H1 (cell line): Measurements from ENCODE around the gene NDUFS8. TPM values are rescaled to one million over a fixed set of nuclear protein-coding genes. Genes with fewer than 3 reads are reported as not detected.

ENCODE experiments used
- ATF3 ChIP-seq: IDR thresholded peaks from 2 replicates; pipeline ENCODE4 v1.6.1; 2011; ENCODE audit warnings: low read depth, mild to moderate bottlenecking, low read length; ENCODE audit not compliant: insufficient read depth
- CEBPB ChIP-seq: IDR thresholded peaks from 2 replicates; pipeline ENCODE4 v1.6.1; 2012; ENCODE audit warnings: low read depth, low read length
- EZH2 ChIP-seq: fragments of 200-600 bp; sonication (generic); IDR thresholded peaks from 2 replicates; pipeline ENCODE4 v1.7.1; 2012; ENCODE audit warnings: low read depth, mild to moderate bottlenecking, moderate library complexity, low read length, inconsistent platforms; ENCODE audit not compliant: severe bottlenecking
- JUN ChIP-seq: IDR thresholded peaks from 2 replicates; pipeline ENCODE4 v1.6.1; 2011; ENCODE audit warnings: low read depth, mild to moderate bottlenecking, improper control_type of control experiment, low read length
- TEAD4 ChIP-seq: IDR thresholded peaks from 2 replicates; pipeline ENCODE4 v1.6.1; 2012; ENCODE audit warnings: low read depth, low read length, inconsistent platforms, mixed read lengths
- polyA plus RNA-seq, 7 experiments: library from polyadenylated mRNA; depleted of rRNA in 3 of 7; stranded (reverse) in 5 of 7; unstranded in 2 of 7; fragments of >200 nt in 5 of 7; fragments of 200-250 nt in 2 of 7; gene quantifications; 1 replicate in 5 of 7; 2 replicates in 1 of 7; 4 replicates in 1 of 7; pipeline versions ENCODE4 v1.2.1 to v1.2.3, GENCODE V29; 2011 to 2013; ENCODE audit warnings: missing spikeins in 2 of 7, mixed read lengths in 2 of 7
- total RNA-seq: library from RNA; stranded (reverse); fragmentation: NEBNext Ultra II Directional; extraction: Animal tissue kit (Norgen Biotek cat#: 25700); gene quantifications from 2 replicates; pipeline ENCODE4 v1.2.1, GENCODE V29; 2021

Gene NDUFS8
- total and polyA plus RNA-seq, 2 of the 8 experiments (the other 6 are each of a cell fraction or from before 2014, with no cell fraction given): 182 to 291 TPM

DNA sequence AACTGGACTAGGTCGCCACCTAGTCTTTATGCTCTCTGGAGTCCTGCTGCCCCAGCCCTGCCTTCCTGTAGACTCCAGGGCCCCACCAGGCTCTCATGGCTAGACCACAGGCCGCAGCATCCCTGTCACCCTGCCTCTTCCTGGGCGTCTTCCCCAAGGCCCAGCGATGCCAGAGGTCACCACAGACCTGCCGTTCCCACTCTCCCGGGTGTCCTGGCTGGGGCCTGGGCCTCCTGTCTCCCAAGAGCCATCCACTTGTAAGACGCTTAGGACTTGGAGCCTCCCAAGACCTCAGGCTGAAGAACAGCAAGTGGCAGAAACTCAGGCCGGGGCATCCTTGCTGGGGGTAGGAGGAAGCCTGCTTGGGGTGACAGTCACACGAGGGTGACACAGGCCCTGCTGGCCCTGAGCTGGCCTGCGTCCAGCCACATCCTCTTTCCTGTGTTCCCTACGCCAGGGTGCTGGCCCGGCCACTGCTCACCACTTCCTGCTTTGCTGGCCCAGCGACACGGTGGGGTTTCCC, 6.3 kb downstream of the NDUFS8 start (continued):
- TF ChIP-seq ATF3: no peak
- no peak for TF ChIP-seq TEAD4
- TF ChIP-seq JUN: no peak
- TF ChIP-seq CEBPB: no peak
- no peak for TF ChIP-seq EZH2
